Putamen (tissue), 1 donor: ENCODE results near the gene NSG2.
"Not testable (repeated sequence)": the region's sequence is repeated elsewhere in the genome, so short reads cannot be mapped to it uniquely, and the experiment has no call there.

Experiments used
- DNase-seq: peaks from one replicate; pipeline ENCODE4 v3.0.0-alpha.2; 2016; ENCODE audit warnings: low spot score

Gene NSG2

GRCh38 chr5:174102574-174102973 is 57.1 kb downstream of the NSG2 start:
- not testable (repeated sequence) for DNase-seq

GRCh38 chr5:174106997-174107655 is 61.6 kb downstream of the NSG2 start:
- no peak for DNase-seq

GRCh38 chr5:174108745-174109144 is 63.2 kb downstream of the NSG2 start:
- peak; percentile 61 for DNase-seq

- no peak for DNase-seq
Measured at GRCh38 chr5:174109698-174110260, 64.3 kb downstream of the NSG2 start.

- no peak for DNase-seq
Measured at GRCh38 chr5:174110310-174110709, 64.8 kb downstream of the NSG2 start.

- DNase-seq = no peak
Measured at GRCh38 chr5:174111287-174111973, 65.9 kb downstream of the NSG2 start.

GRCh38 chr5:174115226-174115625 is 69.7 kb downstream of the NSG2 start:
- peak; percentile 82 for DNase-seq

- DNase-seq = no peak
Measured at GRCh38 chr5:174118823-174119467, 73.4 kb downstream of the NSG2 start.

GRCh38 chr5:174119468-174119881 is 74.0 kb downstream of the NSG2 start:
- DNase-seq = peak; percentile 83

GRCh38 chr5:174120401-174121005 is 75.0 kb downstream of the NSG2 start:
- no peak for DNase-seq

GRCh38 chr5:174134545-174134944 is 89.0 kb downstream of the NSG2 start:
- DNase-seq = no peak

GRCh38 chr5:174139623-174140022 is 94.1 kb downstream of the NSG2 start:
- no peak for DNase-seq

GRCh38 chr5:174140452-174141020 is 95.0 kb downstream of the NSG2 start:
- no peak for DNase-seq

GRCh38 chr5:174141398-174141797 is 95.9 kb downstream of the NSG2 start:
- peak; percentile 75 for DNase-seq

- DNase-seq = no peak
Measured at GRCh38 chr5:174145091-174145490, 99.6 kb downstream of the NSG2 start.

- DNase-seq = peak; percentile 92
Measured at GRCh38 chr5:174145821-174146220, 100.3 kb downstream of the NSG2 start.

GRCh38 chr5:174146556-174146955 is 101.0 kb downstream of the NSG2 start:
- no peak for DNase-seq

GRCh38 chr5:174147012-174147411 is 101.5 kb downstream of the NSG2 start:
- DNase-seq = not testable (repeated sequence)

GRCh38 chr5:174147551-174147950 is 102.0 kb downstream of the NSG2 start:
- DNase-seq = no peak

- DNase-seq = no peak
Measured at GRCh38 chr5:174148721-174149120, 103.2 kb downstream of the NSG2 start.

GRCh38 chr5:174149426-174149825 is 103.9 kb downstream of the NSG2 start:
- DNase-seq = no peak

GRCh38 chr5:174149989-174150388 is 104.5 kb downstream of the NSG2 start:
- no peak for DNase-seq
